Adrenal gland (tissue), 5 donors: ENCODE measurements around the gene LRRC4C.

Source experiments
- POLR2A ChIP-seq, 2 donors: fragments of 450-650 bp; IDR thresholded peaks; one replicate each; pipeline ENCODE4 v1.6.1; 2017; ENCODE audit warnings: antibody characterized with exemption in 2 of 2, mild to moderate bottlenecking in 2 of 2, moderate library complexity in 1 of 2
- TF ChIP-seq, protein P1 (sequence below), 6 experiments: fragments of 450-650 bp in 4 of 6; fragments of 200-600 bp in 2 of 6; sonication (generic) in 1 of 6; IDR thresholded peaks; 1 replicate in 5 of 6; 2 replicates in 1 of 6; pipeline versions ENCODE4 v1.5.1 to v1.8.0; 2016 to 2021; ENCODE audit warnings: antibody characterized with exemption in 6 of 6, mild to moderate bottlenecking in 2 of 6, moderate library complexity in 1 of 6
- donor health status: DM: no; HTN: no; CAD: no.

DNA sequence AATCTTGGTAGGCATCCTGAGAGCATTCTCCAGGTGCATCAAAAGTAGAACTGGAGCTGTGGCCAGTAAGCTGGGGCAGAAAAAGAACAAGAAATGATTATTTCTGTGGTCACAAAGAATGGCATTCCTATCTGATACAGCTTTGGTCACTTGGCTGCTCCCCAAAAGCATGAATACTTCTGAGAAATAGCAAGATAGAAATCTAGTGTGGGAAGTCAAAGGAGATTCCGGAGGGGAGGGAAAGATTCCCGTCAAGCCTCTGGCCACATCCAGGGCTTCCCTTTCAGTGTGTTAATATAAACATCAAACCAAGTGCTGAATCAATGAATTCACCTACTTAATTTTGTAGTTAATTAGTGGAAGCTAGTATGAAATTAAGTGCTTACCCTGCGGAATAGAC lies 1185.4 kb downstream of the LRRC4C start:
- TF ChIP-seq, protein P1, sequence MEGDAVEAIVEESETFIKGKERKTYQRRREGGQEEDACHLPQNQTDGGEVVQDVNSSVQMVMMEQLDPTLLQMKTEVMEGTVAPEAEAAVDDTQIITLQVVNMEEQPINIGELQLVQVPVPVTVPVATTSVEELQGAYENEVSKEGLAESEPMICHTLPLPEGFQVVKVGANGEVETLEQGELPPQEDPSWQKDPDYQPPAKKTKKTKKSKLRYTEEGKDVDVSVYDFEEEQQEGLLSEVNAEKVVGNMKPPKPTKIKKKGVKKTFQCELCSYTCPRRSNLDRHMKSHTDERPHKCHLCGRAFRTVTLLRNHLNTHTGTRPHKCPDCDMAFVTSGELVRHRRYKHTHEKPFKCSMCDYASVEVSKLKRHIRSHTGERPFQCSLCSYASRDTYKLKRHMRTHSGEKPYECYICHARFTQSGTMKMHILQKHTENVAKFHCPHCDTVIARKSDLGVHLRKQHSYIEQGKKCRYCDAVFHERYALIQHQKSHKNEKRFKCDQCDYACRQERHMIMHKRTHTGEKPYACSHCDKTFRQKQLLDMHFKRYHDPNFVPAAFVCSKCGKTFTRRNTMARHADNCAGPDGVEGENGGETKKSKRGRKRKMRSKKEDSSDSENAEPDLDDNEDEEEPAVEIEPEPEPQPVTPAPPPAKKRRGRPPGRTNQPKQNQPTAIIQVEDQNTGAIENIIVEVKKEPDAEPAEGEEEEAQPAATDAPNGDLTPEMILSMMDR (IDR thresholded peaks at IDR 0.05), result no peak
- no peak for TF ChIP-seq POLR2A (IDR thresholded peaks at IDR 0.05)
